ENCODE results near the gene IKBKG.

The IKBKG gene

DNA sequence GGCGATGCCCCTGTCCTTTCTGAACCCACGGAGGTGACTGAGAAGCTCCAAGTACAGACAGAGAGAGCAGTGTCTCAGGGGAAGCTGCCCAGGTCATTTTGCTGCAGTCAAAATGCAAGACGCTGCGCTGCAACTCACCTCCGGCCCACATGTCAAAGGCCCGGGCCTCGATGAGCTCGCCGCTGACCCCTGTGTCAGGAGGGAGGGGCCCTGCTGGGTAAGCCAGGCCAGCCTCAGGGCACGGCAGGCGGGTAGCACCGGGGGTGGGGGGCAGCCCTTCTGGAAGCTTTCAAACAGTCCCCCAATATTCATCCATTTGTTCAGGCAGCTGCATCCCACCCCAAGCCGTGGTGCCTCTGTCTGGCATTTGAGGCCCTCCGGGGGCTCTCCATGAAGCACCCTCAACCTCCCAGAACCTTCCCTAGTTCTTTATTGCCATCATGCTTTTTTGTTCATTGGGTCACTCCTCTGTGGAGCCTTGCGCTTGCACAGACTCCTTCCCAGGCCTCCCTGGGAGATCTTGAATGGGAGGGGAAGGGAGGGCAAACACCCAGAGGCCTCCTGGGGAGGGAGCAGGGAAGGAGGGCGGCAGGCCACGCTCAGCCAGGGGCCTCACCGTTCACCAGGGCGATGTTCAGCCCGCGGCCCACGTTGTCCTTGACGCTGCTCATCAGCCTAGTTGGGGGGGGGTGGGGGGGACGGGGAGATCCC is 39.6 kb upstream of the IKBKG start:
- no peak overlapping the region for H3K4me3 ChIP-seq (ENCODE audit: control insufficient read depth, low read depth, low read length)
- TF ChIP-seq, protein P1, sequence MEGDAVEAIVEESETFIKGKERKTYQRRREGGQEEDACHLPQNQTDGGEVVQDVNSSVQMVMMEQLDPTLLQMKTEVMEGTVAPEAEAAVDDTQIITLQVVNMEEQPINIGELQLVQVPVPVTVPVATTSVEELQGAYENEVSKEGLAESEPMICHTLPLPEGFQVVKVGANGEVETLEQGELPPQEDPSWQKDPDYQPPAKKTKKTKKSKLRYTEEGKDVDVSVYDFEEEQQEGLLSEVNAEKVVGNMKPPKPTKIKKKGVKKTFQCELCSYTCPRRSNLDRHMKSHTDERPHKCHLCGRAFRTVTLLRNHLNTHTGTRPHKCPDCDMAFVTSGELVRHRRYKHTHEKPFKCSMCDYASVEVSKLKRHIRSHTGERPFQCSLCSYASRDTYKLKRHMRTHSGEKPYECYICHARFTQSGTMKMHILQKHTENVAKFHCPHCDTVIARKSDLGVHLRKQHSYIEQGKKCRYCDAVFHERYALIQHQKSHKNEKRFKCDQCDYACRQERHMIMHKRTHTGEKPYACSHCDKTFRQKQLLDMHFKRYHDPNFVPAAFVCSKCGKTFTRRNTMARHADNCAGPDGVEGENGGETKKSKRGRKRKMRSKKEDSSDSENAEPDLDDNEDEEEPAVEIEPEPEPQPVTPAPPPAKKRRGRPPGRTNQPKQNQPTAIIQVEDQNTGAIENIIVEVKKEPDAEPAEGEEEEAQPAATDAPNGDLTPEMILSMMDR (conservative IDR thresholded peaks at IDR 0.05; ENCODE audit: control insufficient read depth, insufficient read depth, low read depth, low read length): no peak

GRCh38 chrX:154508384-154508745 is 39.1 kb upstream of the IKBKG start:
- H3K4me3 ChIP-seq (ENCODE audit: control insufficient read depth, low read depth, low read length): no peak overlapping the region
- TF ChIP-seq, protein P1 (conservative IDR thresholded peaks at IDR 0.05; ENCODE audit: control insufficient read depth, insufficient read depth, low read depth, low read length): no peak
- no peak for DNase-seq (ENCODE audit: low read depth)

More for the DNA sequence above, 39.6 kb upstream of the IKBKG start:
- no peak for DNase-seq (ENCODE audit: low read depth)

DNA sequence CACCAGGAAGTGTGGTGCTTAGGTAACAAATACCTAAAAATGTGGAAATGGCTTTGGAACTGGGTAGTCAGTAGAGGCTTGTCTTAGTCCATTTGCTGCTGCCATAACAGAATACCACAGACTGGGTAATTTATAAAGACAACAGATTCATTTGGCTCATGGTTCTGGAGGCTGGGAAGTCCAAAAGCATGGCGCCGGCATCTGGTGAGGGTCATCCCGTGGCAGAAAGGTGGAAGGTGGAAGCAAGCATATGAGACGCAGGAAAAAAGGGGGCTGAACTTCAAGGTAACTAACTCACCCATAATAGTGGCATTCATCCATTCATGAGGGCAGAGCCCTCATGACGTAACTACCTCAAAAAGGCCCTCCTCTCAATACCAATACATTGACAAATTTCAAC is 38.0 kb upstream of the IKBKG start:
- DNase-seq (ENCODE audit: low read depth): no peak
- TF ChIP-seq, protein P1 (conservative IDR thresholded peaks at IDR 0.05; ENCODE audit: control insufficient read depth, insufficient read depth, low read depth, low read length): no peak

GRCh38 chrX:154511761-154512160 is 35.7 kb upstream of the IKBKG start:
- TF ChIP-seq, protein P1 (conservative IDR thresholded peaks at IDR 0.05; ENCODE audit: control insufficient read depth, insufficient read depth, low read depth, low read length): no peak
- DNase-seq (ENCODE audit: low read depth): no peak
- no peak overlapping the region for H3K4me3 ChIP-seq (ENCODE audit: control insufficient read depth, low read depth, low read length)

More for the DNA sequence above, 38.0 kb upstream of the IKBKG start:
- no peak overlapping the region for H3K4me3 ChIP-seq (ENCODE audit: control insufficient read depth, low read depth, low read length)

GRCh38 chrX:154512879-154513553 is 34.4 kb upstream of the IKBKG start:
- no peak for DNase-seq (ENCODE audit: low read depth)

GRCh38 chrX:154513716-154514115 is 33.7 kb upstream of the IKBKG start:
- no peak overlapping the region for H3K4me3 ChIP-seq (ENCODE audit: control insufficient read depth, low read depth, low read length)
- TF ChIP-seq, protein P1 (conservative IDR thresholded peaks at IDR 0.05; ENCODE audit: control insufficient read depth, insufficient read depth, low read depth, low read length): no peak
- DNase-seq (ENCODE audit: low read depth): no peak

More at GRCh38 chrX:154512879-154513553, 34.4 kb upstream of the IKBKG start:
- TF ChIP-seq, protein P1 (conservative IDR thresholded peaks at IDR 0.05; ENCODE audit: control insufficient read depth, insufficient read depth, low read depth, low read length): no peak
- H3K4me3 ChIP-seq (ENCODE audit: control insufficient read depth, low read depth, low read length): no peak overlapping the region

All from fibroblast of mammary gland (primary cell).